T-helper 1 cell treated with Interleukin-12 subunit alpha and Interleukin-12 subunit beta and Interleukin-4 antibody, amounts not matched to agents 30 ng/mL and 1 ng/mL, for 36 hours (primary cell): ENCODE data around the gene EREG. TPM values are rescaled to one million over a fixed set of nuclear protein-coding genes. Genes with fewer than 3 reads are reported as not detected.

Source experiments
- intact Hi-C: fragments of 100-400 bp; cut with micrococcal nuclease; formaldehyde crosslinking; loops from one replicate; pipeline ENCODE4 v1.15.1; 2024
- total RNA-seq: library from RNA; stranded (reverse); gene quantifications from 2 replicates; pipeline ENCODE4 v1.2.3, GENCODE V29; 2022

Gene EREG
- total RNA-seq, 1 donor from 2014 or later, result not detected

GRCh38 chr4:74418063-74418670, 53.2 kb downstream of the EREG start:
- intact Hi-C loops, result no loop called here

DNA sequence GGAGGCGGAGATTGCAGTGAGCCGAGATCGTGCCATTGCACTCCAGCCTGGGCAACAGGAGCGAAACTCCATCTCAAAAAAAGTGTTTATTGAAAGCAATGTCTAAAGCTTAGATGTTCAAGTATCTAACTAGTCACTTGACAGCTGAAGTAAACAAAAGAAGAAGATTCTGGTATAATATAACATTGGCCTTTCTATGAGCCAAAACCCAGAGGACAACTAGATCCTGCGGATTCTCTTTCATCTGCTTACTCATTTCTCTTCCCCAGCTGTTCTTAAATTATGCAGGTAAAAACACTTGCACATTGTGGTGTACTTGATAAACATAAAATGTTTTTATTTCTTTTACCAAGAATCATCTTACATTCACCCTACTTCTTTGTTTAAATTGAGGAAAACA, 55.9 kb downstream of the EREG start:
- intact Hi-C loops, result no loop called here

DNA sequence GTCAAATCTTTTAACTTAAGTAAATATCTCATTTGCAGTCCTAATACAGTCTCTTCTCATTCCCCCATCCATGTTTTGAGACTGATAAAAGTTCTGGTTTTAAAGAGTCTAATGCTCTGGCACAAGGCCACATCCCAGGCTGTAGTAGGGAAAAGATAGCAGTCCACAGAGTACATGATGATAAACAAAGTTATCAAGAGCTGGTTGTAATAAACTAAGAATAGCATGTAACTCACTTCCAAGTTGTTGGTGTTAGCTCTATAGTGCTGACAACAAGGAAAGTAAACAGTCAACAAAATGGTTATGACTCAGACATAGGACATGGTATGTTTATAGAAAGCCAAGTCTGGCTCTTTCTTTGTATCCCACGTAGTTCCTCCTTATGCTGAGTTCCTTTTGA, 58.2 kb downstream of the EREG start:
- intact Hi-C loops, result no loop called here

- intact Hi-C loops, result no loop called here
Observed at GRCh38 chr4:74424111-74424510, 59.2 kb downstream of the EREG start.

DNA sequence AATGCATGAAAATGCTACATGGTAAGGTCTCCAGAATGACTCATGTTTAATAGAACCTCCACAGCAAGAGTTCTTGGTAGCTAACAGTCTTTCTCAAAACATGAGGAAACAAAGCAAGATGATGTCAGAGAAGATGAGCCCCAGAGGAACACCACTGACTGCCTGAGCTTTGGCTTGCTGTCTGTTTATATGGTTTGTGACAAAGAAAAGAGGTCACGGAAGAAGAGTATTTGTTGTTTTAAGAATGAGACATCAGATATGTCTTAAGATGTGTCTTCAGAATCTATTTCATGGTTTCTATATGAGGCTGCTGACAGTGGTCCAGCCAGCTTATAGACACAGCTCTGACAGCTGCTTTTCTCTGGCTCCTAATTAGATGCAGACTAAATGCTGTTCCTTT, 61.2 kb downstream of the EREG start:
- intact Hi-C loops, result no loop called here

- intact Hi-C loops, result no loop called here
Observed at GRCh38 chr4:74428276-74428675, 63.3 kb downstream of the EREG start.

DNA sequence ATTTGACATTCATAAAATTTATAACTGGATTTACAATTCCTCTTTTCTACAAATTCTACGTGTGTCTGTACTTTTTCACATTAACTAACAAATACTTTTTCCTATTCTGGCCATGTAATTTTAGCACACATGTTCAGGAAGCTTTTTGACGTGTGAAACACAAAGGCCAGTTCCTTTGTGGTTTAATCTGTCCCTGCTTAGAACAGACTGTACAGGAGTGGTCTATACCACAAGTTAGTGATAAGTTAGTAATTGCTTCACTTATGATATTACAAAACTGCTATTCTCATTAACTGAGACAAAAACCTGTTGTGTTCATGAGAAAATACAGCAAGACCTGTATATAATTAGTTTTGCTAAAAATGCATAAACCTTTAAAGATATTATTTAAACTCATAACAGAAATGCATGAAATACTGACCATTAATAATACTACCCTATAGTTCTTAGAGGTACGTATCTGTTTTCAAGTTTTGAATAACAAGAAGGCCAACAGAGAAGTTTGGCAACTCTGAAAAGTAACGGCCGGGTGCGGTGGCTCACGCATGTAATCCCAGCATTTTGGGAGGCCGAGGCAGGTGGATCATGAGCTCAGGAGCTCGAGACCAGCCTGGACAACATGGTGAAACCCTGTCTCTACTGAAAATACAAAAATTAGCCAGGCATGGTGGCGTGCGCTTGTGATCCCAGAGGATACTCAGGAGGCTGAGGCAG, 66.3 kb downstream of the EREG start:
- intact Hi-C loops, result no loop called here

GRCh38 chr4:74433043-74433442, 68.1 kb downstream of the EREG start:
- intact Hi-C loops, result no loop called here

DNA sequence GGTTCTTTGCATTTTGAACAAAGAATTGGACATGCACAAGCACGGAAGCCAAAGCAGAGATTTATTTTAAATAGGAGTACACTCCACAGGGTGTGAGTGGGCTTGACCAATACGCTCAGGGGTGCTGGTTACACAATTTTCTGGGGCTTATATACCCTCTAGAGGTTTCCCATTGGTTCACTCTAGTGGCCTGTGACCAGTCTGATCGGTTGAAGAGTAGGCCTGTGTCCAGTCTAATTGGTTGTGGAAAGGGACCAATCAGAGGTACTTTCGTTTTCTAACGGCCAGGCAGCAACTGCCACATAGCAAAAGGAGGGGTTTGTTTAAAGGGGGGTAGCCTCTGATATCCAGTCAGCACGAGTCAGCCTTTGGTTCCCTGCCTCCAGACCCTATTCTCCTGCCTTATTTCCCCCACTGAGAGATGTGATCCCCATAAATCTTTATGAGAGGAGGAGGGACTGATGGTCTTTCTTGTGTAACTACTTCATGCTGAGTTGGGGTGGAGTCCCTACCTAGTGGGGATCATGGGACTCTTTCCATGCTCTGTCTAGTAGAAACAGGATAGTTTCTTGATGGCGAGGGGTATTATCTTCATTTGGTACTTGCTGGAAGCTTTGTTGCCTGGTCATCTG, 68.7 kb downstream of the EREG start:
- intact Hi-C loops, result no loop called here

GRCh38 chr4:74435296-74435695, 70.4 kb downstream of the EREG start:
- intact Hi-C loops, result no loop called here

- intact Hi-C loops, result no loop called here
Observed at GRCh38 chr4:74437866-74438265, 72.9 kb downstream of the EREG start.

Other genes with a start within 250 kb of the EREG start
- 6.3 and 7.7 TPM in 2 replicates for gene MTHFD2L, start 207.0 kb upstream of the EREG start, total RNA-seq
- not detected in 2 replicates for gene EPGN, start 56.7 kb upstream of the EREG start, total RNA-seq
- gene AREG, start 80.0 kb downstream of the EREG start, total RNA-seq, result 0.22 and 0.27 TPM in 2 replicates